ENCODE results near the gene CFAP74.

The CFAP74 gene

DNA sequence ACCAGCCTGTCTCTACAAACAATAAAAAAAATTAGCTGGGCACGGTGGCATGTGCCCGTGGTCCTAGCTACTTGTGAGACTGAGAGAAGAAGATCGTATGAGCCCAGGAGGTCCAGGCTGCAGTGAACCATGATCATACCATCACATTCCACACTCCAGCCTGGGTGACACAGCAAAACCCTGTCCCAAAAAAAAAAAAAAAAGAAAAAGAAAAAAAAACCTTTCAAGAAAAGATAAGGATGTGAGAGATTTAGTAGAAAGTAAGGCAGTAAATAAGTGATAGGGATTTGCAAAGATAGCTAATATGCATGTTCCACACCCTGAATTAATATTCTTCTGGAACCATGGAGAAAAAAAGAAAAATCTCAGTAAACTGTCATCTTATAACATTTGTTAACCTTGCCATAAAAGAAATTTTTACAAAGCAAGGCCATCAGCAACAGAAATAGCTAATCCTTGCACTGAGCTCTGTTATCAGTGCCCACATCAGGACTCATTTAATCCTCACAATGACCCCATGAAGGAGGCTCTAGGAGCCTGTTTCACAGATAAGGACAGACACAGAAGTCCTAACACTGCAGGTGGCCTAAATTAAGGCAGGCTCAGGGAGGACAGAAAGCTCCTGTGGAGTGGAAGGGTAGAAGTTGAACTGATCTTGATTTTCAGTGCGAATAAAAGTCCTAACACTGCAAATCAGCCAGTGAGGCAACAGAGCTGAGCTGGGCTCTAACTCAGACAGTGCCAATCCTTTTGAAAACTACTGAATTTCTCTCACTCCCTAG is 120.3 kb downstream of the CFAP74 start (continued):
- TF ChIP-seq ZNF302 (tag by site-specific recombination; IDR thresholded peaks at IDR 0.05; ENCODE audit: low read depth) (no peak), ZNF830 (tag by site-specific recombination; IDR thresholded peaks at IDR 0.05; ENCODE audit: low read depth) (no peak), ZNF791 (tag by site-specific recombination; IDR thresholded peaks at IDR 0.05) (no peak), TRIM28 (IDR thresholded peaks at IDR 0.05; ENCODE audit: borderline replicate concordance, low read length) (peak; percentile 96), ZNF623 (tag by site-specific recombination; IDR thresholded peaks at IDR 0.05) (no peak), ZNF510 (tag by site-specific recombination; IDR thresholded peaks at IDR 0.05; ENCODE audit: insufficient replicate concordance) (no peak), ZNF596 (tag by site-specific recombination; IDR thresholded peaks at IDR 0.05) (0 out of 2 replicates have a peak, but pooled peaks have one; percentile 56), ZNF792 (tag by site-specific recombination; IDR thresholded peaks at IDR 0.05) (no peak), REPIN1 (tag by site-specific recombination; IDR thresholded peaks at IDR 0.05; ENCODE audit: low read depth) (no peak), ZNF404 (tag by site-specific recombination; IDR thresholded peaks at IDR 0.05) (no peak), ZEB2 (tag by site-specific recombination; IDR thresholded peaks at IDR 0.05) (no peak), ZNF548 (tag by site-specific recombination; IDR thresholded peaks at IDR 0.05) (no peak), KLF8 (tag by site-specific recombination; IDR thresholded peaks at IDR 0.05) (no peak), ZSCAN16 (tag by site-specific recombination; IDR thresholded peaks at IDR 0.05) (peak; percentile 97), ZNF707 (tag by site-specific recombination; IDR thresholded peaks at IDR 0.05) (no peak), ZNF555 (tag by site-specific recombination; conservative IDR thresholded peaks at IDR 0.05) (no peak), GLI2 (tag by site-specific recombination; IDR thresholded peaks at IDR 0.05; ENCODE audit: borderline replicate concordance, low read depth) (no peak), SP7 (tag by site-specific recombination; IDR thresholded peaks at IDR 0.05) (peak; percentile 68), ZBTB7A (tag by site-specific recombination; IDR thresholded peaks at IDR 0.05; ENCODE audit: low read depth) (no peak), ZNF146 (tag by site-specific recombination; IDR thresholded peaks at IDR 0.05) (no peak), ZNF426 (tag by site-specific recombination; IDR thresholded peaks at IDR 0.05) (no peak)
- TF ChIP-seq, protein P1, sequence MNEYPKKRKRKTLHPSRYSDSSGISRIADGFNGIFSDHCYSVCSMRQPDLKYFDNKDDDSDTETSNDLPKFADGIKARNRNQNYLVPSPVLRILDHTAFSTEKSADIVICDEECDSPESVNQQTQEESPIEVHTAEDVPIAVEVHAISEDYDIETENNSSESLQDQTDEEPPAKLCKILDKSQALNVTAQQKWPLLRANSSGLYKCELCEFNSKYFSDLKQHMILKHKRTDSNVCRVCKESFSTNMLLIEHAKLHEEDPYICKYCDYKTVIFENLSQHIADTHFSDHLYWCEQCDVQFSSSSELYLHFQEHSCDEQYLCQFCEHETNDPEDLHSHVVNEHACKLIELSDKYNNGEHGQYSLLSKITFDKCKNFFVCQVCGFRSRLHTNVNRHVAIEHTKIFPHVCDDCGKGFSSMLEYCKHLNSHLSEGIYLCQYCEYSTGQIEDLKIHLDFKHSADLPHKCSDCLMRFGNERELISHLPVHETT (tag by site-specific recombination; IDR thresholded peaks at IDR 0.05), result no peak
- TF ChIP-seq, protein P2, sequence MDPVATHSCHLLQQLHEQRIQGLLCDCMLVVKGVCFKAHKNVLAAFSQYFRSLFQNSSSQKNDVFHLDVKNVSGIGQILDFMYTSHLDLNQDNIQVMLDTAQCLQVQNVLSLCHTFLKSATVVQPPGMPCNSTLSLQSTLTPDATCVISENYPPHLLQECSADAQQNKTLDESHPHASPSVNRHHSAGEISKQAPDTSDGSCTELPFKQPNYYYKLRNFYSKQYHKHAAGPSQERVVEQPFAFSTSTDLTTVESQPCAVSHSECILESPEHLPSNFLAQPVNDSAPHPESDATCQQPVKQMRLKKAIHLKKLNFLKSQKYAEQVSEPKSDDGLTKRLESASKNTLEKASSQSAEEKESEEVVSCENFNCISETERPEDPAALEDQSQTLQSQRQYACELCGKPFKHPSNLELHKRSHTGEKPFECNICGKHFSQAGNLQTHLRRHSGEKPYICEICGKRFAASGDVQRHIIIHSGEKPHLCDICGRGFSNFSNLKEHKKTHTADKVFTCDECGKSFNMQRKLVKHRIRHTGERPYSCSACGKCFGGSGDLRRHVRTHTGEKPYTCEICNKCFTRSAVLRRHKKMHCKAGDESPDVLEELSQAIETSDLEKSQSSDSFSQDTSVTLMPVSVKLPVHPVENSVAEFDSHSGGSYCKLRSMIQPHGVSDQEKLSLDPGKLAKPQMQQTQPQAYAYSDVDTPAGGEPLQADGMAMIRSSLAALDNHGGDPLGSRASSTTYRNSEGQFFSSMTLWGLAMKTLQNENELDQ (tag by site-specific recombination; IDR thresholded peaks at IDR 0.05; ENCODE audit: low read depth), result no peak
- TF ChIP-seq, protein P3, sequence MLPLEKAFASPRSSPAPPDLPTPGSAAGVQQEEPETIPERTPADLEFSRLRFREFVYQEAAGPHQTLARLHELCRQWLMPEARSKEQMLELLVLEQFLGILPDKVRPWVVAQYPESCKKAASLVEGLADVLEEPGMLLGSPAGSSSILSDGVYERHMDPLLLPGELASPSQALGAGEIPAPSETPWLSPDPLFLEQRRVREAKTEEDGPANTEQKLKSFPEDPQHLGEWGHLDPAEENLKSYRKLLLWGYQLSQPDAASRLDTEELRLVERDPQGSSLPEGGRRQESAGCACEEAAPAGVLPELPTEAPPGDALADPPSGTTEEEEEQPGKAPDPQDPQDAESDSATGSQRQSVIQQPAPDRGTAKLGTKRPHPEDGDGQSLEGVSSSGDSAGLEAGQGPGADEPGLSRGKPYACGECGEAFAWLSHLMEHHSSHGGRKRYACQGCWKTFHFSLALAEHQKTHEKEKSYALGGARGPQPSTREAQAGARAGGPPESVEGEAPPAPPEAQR (tag by site-specific recombination; IDR thresholded peaks at IDR 0.05), result no peak
- TF ChIP-seq, protein P4, sequence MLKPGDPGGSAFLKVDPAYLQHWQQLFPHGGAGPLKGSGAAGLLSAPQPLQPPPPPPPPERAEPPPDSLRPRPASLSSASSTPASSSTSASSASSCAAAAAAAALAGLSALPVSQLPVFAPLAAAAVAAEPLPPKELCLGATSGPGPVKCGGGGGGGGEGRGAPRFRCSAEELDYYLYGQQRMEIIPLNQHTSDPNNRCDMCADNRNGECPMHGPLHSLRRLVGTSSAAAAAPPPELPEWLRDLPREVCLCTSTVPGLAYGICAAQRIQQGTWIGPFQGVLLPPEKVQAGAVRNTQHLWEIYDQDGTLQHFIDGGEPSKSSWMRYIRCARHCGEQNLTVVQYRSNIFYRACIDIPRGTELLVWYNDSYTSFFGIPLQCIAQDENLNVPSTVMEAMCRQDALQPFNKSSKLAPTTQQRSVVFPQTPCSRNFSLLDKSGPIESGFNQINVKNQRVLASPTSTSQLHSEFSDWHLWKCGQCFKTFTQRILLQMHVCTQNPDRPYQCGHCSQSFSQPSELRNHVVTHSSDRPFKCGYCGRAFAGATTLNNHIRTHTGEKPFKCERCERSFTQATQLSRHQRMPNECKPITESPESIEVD (tag by site-specific recombination; IDR thresholded peaks at IDR 0.05), result peak; percentile 92
- TF ChIP-seq, protein P5, sequence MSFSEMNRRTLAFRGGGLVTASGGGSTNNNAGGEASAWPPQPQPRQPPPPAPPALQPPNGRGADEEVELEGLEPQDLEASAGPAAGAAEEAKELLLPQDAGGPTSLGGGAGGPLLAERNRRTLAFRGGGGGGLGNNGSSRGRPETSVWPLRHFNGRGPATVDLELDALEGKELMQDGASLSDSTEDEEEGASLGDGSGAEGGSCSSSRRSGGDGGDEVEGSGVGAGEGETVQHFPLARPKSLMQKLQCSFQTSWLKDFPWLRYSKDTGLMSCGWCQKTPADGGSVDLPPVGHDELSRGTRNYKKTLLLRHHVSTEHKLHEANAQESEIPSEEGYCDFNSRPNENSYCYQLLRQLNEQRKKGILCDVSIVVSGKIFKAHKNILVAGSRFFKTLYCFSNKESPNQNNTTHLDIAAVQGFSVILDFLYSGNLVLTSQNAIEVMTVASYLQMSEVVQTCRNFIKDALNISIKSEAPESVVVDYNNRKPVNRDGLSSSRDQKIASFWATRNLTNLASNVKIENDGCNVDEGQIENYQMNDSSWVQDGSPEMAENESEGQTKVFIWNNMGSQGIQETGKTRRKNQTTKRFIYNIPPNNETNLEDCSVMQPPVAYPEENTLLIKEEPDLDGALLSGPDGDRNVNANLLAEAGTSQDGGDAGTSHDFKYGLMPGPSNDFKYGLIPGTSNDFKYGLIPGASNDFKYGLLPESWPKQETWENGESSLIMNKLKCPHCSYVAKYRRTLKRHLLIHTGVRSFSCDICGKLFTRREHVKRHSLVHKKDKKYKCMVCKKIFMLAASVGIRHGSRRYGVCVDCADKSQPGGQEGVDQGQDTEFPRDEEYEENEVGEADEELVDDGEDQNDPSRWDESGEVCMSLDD (tag by site-specific recombination; IDR thresholded peaks at IDR 0.05), result no peak
- TF ChIP-seq, protein P6, sequence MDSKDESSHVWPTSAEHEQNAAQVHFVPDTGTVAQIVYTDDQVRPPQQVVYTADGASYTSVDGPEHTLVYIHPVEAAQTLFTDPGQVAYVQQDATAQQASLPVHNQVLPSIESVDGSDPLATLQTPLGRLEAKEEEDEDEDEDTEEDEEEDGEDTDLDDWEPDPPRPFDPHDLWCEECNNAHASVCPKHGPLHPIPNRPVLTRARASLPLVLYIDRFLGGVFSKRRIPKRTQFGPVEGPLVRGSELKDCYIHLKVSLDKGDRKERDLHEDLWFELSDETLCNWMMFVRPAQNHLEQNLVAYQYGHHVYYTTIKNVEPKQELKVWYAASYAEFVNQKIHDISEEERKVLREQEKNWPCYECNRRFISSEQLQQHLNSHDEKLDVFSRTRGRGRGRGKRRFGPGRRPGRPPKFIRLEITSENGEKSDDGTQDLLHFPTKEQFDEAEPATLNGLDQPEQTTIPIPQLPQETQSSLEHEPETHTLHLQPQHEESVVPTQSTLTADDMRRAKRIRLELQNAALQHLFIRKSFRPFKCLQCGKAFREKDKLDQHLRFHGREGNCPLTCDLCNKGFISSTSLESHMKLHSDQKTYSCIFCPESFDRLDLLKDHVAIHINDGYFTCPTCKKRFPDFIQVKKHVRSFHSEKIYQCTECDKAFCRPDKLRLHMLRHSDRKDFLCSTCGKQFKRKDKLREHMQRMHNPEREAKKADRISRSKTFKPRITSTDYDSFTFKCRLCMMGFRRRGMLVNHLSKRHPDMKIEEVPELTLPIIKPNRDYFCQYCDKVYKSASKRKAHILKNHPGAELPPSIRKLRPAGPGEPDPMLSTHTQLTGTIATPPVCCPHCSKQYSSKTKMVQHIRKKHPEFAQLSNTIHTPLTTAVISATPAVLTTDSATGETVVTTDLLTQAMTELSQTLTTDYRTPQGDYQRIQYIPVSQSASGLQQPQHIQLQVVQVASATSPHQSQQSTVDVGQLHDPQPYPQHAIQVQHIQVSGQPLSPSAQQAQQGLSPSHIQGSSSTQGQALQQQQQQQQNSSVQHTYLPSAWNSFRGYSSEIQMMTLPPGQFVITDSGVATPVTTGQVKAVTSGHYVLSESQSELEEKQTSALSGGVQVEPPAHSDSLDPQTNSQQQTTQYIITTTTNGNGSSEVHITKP (tag by site-specific recombination; IDR thresholded peaks at IDR 0.05), result no peak
